Adipocyte (in vitro differentiated cells): ENCODE data around the gene TIPIN.

ENCODE experiments used
- DNase-seq: peaks from one replicate; pipeline ENCODE4 v3.0.0-alpha.2; 2015; ENCODE audit warnings: low read depth
- H3K27me3 ChIP-seq: replicated peaks from 2 replicates; pipeline ENCODE4 v1.7.0; 2013; ENCODE audit warnings: mild to moderate bottlenecking, low read length, moderate library complexity; ENCODE audit not compliant: control insufficient read depth, insufficient read depth
- H3K36me3 ChIP-seq: 2 replicates; pipeline ENCODE4 v1.7.0; 2013; ENCODE audit warnings: low read length, mild to moderate bottlenecking, moderate library complexity; ENCODE audit not compliant: control insufficient read depth, insufficient read depth, severe bottlenecking
- H3K4me1 ChIP-seq: 2 replicates; pipeline ENCODE4 v1.7.0; 2013; ENCODE audit warnings: mild to moderate bottlenecking, low read length, moderate library complexity; ENCODE audit not compliant: control insufficient read depth, insufficient read depth
- H3K4me3 ChIP-seq: 2 replicates; pipeline ENCODE4 v1.7.0; 2013; ENCODE audit warnings: mild to moderate bottlenecking, low read length, moderate library complexity
- H3K9ac ChIP-seq: 2 replicates; pipeline ENCODE4 v1.7.0; 2013; ENCODE audit warnings: mild to moderate bottlenecking, low read length, moderate library complexity
- H3K9me3 ChIP-seq: 2 replicates; pipeline ENCODE4 v1.7.0; 2013; ENCODE audit warnings: mild to moderate bottlenecking, low read length, moderate library complexity; ENCODE audit not compliant: control insufficient read depth

The TIPIN gene

DNA sequence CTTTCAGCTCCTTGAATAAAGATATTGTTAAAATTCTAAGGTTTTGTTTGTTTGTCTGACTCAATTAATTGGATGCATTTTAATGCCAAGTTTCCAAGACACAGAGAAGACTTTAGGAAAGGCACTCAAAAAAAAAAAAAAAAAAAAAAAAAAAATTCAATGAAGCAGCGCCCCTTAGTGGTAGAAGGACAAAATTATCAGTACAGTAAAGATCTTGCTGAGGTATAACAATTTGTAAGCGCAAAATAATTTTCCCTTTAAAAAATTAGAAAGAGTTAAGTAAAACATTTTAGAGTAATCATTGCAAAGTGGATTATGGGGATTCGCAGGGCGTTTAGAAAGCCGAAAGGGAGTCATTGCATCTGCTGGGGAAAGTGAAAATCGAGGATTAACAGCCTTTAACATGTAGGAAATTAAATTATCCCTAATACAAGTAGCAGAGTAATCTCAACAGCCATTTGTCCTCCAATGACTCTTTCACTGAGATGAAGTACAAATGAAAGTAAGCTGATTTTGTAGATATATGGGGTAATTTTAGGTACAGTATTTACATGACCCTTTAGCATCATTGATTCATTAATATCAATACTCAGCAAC lies 68.9 kb downstream of the TIPIN start:
- Histone ChIP-seq H3K9ac (no peak overlapping the region), H3K4me1 (peaks cover 2% of the 10 kb centered on the region), H3K9me3 (no peaks in the 10 kb centered on the region), H3K36me3 (no peaks in the 10 kb centered on the region), H3K4me3 (no peak overlapping the region), H3K27me3 (peaks cover under 1% of the 10 kb centered on the region)
- DNase-seq, result peak; percentile 68
